Tibial nerve (tissue), 3 donors: Measurements from ENCODE around the gene HAAO.

Experiments
- CTCF ChIP-seq, 5 experiments: fragments of 200-600 bp in 3 of 5; fragments of 450-650 bp in 2 of 5; sonication (generic) in 3 of 5; IDR thresholded peaks; one replicate each; pipeline ENCODE4 v1.5.1; 2016 to 2019; ENCODE audit warnings: antibody characterized with exemption in 5 of 5, mild to moderate bottlenecking in 3 of 5, moderate library complexity in 2 of 5
- POLR2A ChIP-seq, 2 donors: fragments of 450-650 bp; IDR thresholded peaks; one replicate each; pipeline ENCODE4 v1.6.1; 2017; ENCODE audit warnings: antibody characterized with exemption in 2 of 2, mild to moderate bottlenecking in 2 of 2, moderate library complexity in 2 of 2

GRCh38 chr2:42799881-42800280 lies 7.5 kb upstream of the HAAO start:
- TF ChIP-seq CTCF (IDR thresholded peaks at IDR 0.05) (no peak), POLR2A (IDR thresholded peaks at IDR 0.05) (no peak)
